IMR-90 (cell line): Measurements from ENCODE around the gene USP17L29.
"Not testable (repeated sequence)": the region's sequence is repeated elsewhere in the genome, so short reads cannot be mapped to it uniquely, and the experiment has no call there.

Experiments
- CHD1 ChIP-seq: IDR thresholded peaks from 2 replicates; pipeline ENCODE4 v1.6.1; 2012; ENCODE audit warnings: low read depth, low read length, improper control_type of control experiment
- FOS ChIP-seq: fragments of 150-350 bp; IDR thresholded peaks from 2 replicates; pipeline ENCODE4 v1.6.1; 2016; ENCODE audit warnings: low read depth, low read length
- MAFK ChIP-seq: IDR thresholded peaks from 2 replicates; pipeline ENCODE4 v1.6.1; 2012; ENCODE audit warnings: low read depth, low read length, improper control_type of control experiment
- MAZ ChIP-seq: IDR thresholded peaks from 2 replicates; pipeline ENCODE4 v1.6.1; 2012; ENCODE audit warnings: low read depth, mild to moderate bottlenecking, low read length, improper control_type of control experiment, moderate library complexity, borderline replicate concordance
- MXI1 ChIP-seq: IDR thresholded peaks from 2 replicates; pipeline ENCODE4 v1.6.1; 2012; ENCODE audit warnings: low read depth, mild to moderate bottlenecking, low read length, moderate library complexity, borderline replicate concordance
- POLR2A ChIP-seq: IDR thresholded peaks from 2 replicates; pipeline ENCODE4 v1.6.1; 2012; ENCODE audit warnings: mild to moderate bottlenecking, low read depth, low read length
- RCOR1 ChIP-seq: IDR thresholded peaks from 2 replicates; pipeline ENCODE4 v1.6.1; 2012; ENCODE audit warnings: mild to moderate bottlenecking, low read length, improper control_type of control experiment; ENCODE audit not compliant: insufficient replicate concordance
- RFX5 ChIP-seq: IDR thresholded peaks from 2 replicates; pipeline ENCODE4 v1.8.0; 2012; ENCODE audit warnings: low read depth, mild to moderate bottlenecking, low read length, moderate library complexity
- SMC3 ChIP-seq: fragments of 150-350 bp; IDR thresholded peaks from 2 replicates; pipeline ENCODE4 v1.6.1; 2016; ENCODE audit warnings: low read depth, mild to moderate bottlenecking, antibody characterized with exemption, low read length, moderate library complexity
- TF ChIP-seq, protein P1 (sequence below): conservative IDR thresholded peaks from 2 replicates; pipeline ENCODE4 v1.5.1; 2012; ENCODE audit warnings: mild to moderate bottlenecking, low read depth, low read length, improper control_type of control experiment
- TF ChIP-seq, protein P2 (sequence below): fragments of 150-350 bp; IDR thresholded peaks from 2 replicates; pipeline ENCODE4 v1.6.1; 2016; ENCODE audit warnings: low read depth, mild to moderate bottlenecking, low read length, moderate library complexity, borderline replicate concordance

DNA sequence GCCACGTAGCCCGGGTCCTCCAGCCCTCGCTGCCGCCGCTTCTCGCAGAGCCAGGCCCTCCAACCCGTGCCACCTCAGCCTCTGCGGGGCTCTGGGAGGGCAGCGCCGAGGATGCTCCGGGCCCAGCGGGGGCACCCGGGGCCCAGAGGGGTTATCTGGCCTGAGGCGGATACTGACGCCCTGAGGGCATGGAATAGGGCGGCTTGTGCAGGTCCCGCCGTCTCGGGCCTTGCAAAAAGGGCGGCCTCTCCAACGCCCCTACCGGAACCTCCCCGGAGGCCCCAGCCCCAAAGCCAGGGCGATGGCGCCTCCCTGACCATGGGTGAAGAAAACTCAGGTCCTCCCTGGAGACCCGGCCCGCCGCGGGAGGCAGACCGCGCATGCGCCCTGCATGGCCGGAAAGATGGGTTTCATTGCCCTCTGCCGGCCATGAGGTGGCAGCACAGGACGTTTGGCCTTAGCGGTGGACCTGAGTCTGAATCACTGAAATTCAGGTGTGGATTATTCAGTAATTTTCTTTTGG, 27.6 kb downstream of the USP17L29 start:
- TF ChIP-seq MAFK, POLR2A, RFX5, CHD1, FOS, MAZ, RCOR1, SMC3, MXI1: not testable (repeated sequence)
- TF ChIP-seq, protein P1, sequence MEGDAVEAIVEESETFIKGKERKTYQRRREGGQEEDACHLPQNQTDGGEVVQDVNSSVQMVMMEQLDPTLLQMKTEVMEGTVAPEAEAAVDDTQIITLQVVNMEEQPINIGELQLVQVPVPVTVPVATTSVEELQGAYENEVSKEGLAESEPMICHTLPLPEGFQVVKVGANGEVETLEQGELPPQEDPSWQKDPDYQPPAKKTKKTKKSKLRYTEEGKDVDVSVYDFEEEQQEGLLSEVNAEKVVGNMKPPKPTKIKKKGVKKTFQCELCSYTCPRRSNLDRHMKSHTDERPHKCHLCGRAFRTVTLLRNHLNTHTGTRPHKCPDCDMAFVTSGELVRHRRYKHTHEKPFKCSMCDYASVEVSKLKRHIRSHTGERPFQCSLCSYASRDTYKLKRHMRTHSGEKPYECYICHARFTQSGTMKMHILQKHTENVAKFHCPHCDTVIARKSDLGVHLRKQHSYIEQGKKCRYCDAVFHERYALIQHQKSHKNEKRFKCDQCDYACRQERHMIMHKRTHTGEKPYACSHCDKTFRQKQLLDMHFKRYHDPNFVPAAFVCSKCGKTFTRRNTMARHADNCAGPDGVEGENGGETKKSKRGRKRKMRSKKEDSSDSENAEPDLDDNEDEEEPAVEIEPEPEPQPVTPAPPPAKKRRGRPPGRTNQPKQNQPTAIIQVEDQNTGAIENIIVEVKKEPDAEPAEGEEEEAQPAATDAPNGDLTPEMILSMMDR, result not testable (repeated sequence)
- TF ChIP-seq, protein P2, sequence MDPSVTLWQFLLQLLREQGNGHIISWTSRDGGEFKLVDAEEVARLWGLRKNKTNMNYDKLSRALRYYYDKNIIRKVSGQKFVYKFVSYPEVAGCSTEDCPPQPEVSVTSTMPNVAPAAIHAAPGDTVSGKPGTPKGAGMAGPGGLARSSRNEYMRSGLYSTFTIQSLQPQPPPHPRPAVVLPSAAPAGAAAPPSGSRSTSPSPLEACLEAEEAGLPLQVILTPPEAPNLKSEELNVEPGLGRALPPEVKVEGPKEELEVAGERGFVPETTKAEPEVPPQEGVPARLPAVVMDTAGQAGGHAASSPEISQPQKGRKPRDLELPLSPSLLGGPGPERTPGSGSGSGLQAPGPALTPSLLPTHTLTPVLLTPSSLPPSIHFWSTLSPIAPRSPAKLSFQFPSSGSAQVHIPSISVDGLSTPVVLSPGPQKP, result not testable (repeated sequence)
